DND-41 (cell line): ENCODE measurements around the gene ALG9.

Source experiments
- ATAC-seq: fragments of 200-7000 bp; cut with Tn5 transposase; 3 replicates; pipeline ENCODE4 v1.9.1; 2021; ENCODE audit warnings: low read depth; ENCODE audit not compliant: insufficient read depth
- DNase-seq: peaks from one replicate; pipeline ENCODE4 v3.0.0-alpha.2; 2020
- H2AFZ ChIP-seq: 2 replicates; pipeline ENCODE4 v1.6.0; 2012; ENCODE audit warnings: low read depth, low read length
- H3K27ac ChIP-seq: 2 replicates; pipeline ENCODE4 v1.5.1; 2012; ENCODE audit warnings: low read length, inconsistent platforms
- H3K27me3 ChIP-seq: fragments of 200-600 bp; sonication (generic); 2 replicates; pipeline ENCODE4 v1.6.0; 2012; ENCODE audit warnings: low read length, mild to moderate bottlenecking, inconsistent platforms; ENCODE audit not compliant: insufficient read depth, poor library complexity
- H3K36me3 ChIP-seq: 2 replicates; pipeline ENCODE4 v1.5.1; 2012; ENCODE audit warnings: low read length, inconsistent platforms; ENCODE audit not compliant: insufficient read depth
- H3K4me1 ChIP-seq: 2 replicates; pipeline ENCODE4 v1.5.1; 2012; ENCODE audit warnings: mild to moderate bottlenecking, low read length; ENCODE audit not compliant: insufficient read depth
- H3K4me2 ChIP-seq: 2 replicates; pipeline ENCODE4 v1.6.0; 2012; ENCODE audit warnings: mild to moderate bottlenecking, moderate library complexity, low read length, inconsistent platforms; ENCODE audit not compliant: insufficient read depth
- H3K4me3 ChIP-seq, 2 experiments: fragments of 200-600 bp in 1 of 2; shearing (Covaris generic) in 1 of 2; 2 replicates each; pipeline ENCODE4 v1.5.1; 2012 to 2016; ENCODE audit warnings: inconsistent platforms in 2 of 2, low read length in 2 of 2, mild to moderate bottlenecking in 2 of 2, low read depth in 1 of 2, moderate library complexity in 1 of 2
- H3K79me2 ChIP-seq: 2 replicates; pipeline ENCODE4 v1.6.0; 2012; ENCODE audit warnings: low read length, inconsistent platforms; ENCODE audit not compliant: insufficient read depth
- H3K9ac ChIP-seq: 2 replicates; pipeline ENCODE4 v1.6.0; 2012; ENCODE audit warnings: low read depth, mild to moderate bottlenecking, inconsistent platforms, low read length, moderate library complexity
- H3K9me3 ChIP-seq: 2 replicates; pipeline ENCODE4 v1.5.1; 2012; ENCODE audit warnings: low read length, moderate library complexity, mild to moderate bottlenecking, inconsistent platforms; ENCODE audit not compliant: insufficient read depth, severe bottlenecking
- H4K20me1 ChIP-seq: 2 replicates; pipeline ENCODE4 v1.6.0; 2012; ENCODE audit warnings: low read length; ENCODE audit not compliant: insufficient read depth
- CTCF ChIP-seq: IDR thresholded peaks from 2 replicates; pipeline ENCODE4 v1.5.1; 2012; ENCODE audit warnings: borderline replicate concordance, low read length, moderate library complexity, mild to moderate bottlenecking; ENCODE audit not compliant: poor library complexity, severe bottlenecking; ENCODE audit errors: extremely low read depth
- EZH2 ChIP-seq: IDR thresholded peaks from 3 replicates; pipeline ENCODE4 v1.6.1; 2012; ENCODE audit warnings: borderline replicate concordance, low read depth, mild to moderate bottlenecking, moderate library complexity, low read length, inconsistent platforms; ENCODE audit not compliant: severe bottlenecking

The ALG9 gene

GRCh38 chr11:111795334-111795985 is 75.9 kb downstream of the ALG9 start:
- no peaks in the 10 kb centered on the region for H3K27me3 ChIP-seq
- no peaks in the 10 kb centered on the region for H4K20me1 ChIP-seq
- TF ChIP-seq CTCF, result no peak
- no peak for TF ChIP-seq EZH2
- H2AFZ ChIP-seq, result no peak overlapping the region
- H3K79me2 ChIP-seq, result no peaks in the 10 kb centered on the region
- peaks cover 10% of the 10 kb centered on the region; the same call in 1 of the 2 replicates for H3K36me3 ChIP-seq
- no peak overlapping the region for H3K4me2 ChIP-seq
- no peak overlapping the region for H3K9ac ChIP-seq
- H3K4me3 ChIP-seq, result no peak overlapping the region
- ATAC-seq, result no peak
- H3K27ac ChIP-seq, result no peak overlapping the region
- no peaks in the 10 kb centered on the region for H3K4me1 ChIP-seq
- no peaks in the 10 kb centered on the region for H3K9me3 ChIP-seq
- no peak for DNase-seq

- Histone ChIP-seq H3K4me3 (no peak overlapping the region), H2AFZ (no peak overlapping the region), H3K9ac (no peak overlapping the region), H3K4me2 (no peak overlapping the region), H4K20me1 (no peaks in the 10 kb centered on the region), H3K27ac (no peak overlapping the region), H3K36me3 (peaks cover 10% of the 10 kb centered on the region; the same call in 1 of the 2 replicates), H3K79me2 (no peaks in the 10 kb centered on the region), H3K9me3 (no peaks in the 10 kb centered on the region), H3K4me1 (no peaks in the 10 kb centered on the region), H3K27me3 (no peaks in the 10 kb centered on the region)
- DNase-seq, result no peak
- ATAC-seq, result no peak
- no peak for TF ChIP-seq CTCF
- TF ChIP-seq EZH2, result no peak
Measured at GRCh38 chr11:111793863-111794262, 77.5 kb downstream of the ALG9 start.

- ATAC-seq (no peak), DNase-seq (no peak)
- H4K20me1 ChIP-seq, result no peaks in the 10 kb centered on the region
- peaks cover 7% of the 10 kb centered on the region; the same call in 1 of the 2 replicates for H3K36me3 ChIP-seq
- H3K27me3 ChIP-seq, result no peaks in the 10 kb centered on the region
- H3K27ac ChIP-seq, result no peak overlapping the region
- no peaks in the 10 kb centered on the region for H3K79me2 ChIP-seq
- H3K4me3 ChIP-seq, result no peak overlapping the region
- no peak overlapping the region for H2AFZ ChIP-seq
- H3K9ac ChIP-seq, result no peak overlapping the region
- H3K4me2 ChIP-seq, result no peak overlapping the region
- TF ChIP-seq CTCF, result no peak
- TF ChIP-seq EZH2, result no peak
- no peaks in the 10 kb centered on the region for H3K9me3 ChIP-seq
- H3K4me1 ChIP-seq, result no peaks in the 10 kb centered on the region
Measured at GRCh38 chr11:111792955-111793500, 78.4 kb downstream of the ALG9 start.
